HPDE6-E6E7 (cell line): ENCODE results near the gene CMSS1.
"Not testable (repeated sequence)": the region's sequence is repeated elsewhere in the genome, so short reads cannot be mapped to it uniquely, and the experiment has no call there.

Experiments
- DNase-seq: peaks from one replicate; pipeline ENCODE4 v3.0.0; 2011; ENCODE audit warnings: missing footprints; ENCODE audit errors: extremely low spot score

Gene CMSS1

GRCh38 chr3:100023595-100023994 is 205.9 kb downstream of the CMSS1 start:
- no peak for DNase-seq

DNA sequence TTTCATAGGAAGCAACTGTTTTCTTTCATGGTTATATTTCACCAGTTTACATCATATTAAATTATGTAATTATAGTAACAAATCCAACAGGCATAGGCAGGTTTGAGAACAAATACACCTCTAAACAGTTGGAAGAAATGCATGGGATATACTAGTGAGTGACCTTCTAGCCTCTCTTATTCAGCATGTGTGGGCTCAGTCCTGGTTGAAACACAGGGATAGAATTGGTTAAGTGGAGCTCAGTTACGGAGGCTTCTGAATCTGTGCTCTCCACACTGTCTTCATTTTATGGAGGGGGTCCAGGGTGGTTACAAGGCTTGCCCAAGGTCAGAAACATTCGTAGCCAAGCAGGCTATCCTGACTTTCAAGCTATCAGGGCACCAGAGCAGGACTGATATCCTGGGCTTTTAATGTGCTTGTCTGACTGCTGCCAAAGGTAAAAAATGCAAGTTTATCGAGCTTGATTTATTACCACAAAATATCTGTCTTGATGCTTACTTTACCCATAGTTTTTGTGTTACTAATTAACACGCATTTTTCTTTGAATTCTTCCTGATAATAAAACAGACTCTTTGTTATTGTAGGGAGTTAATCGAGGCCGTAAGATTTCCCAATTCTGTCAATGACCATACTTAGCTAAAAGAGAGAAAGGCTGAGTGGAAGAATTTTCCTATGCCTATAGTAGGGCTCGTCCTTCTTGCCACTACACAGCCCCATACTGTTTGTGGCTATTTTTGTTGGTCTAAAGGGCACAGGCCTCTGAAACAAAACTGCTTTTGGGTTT is 207.1 kb downstream of the CMSS1 start:
- no peak for DNase-seq

GRCh38 chr3:100027321-100027720 is 209.7 kb downstream of the CMSS1 start:
- no peak for DNase-seq

DNA sequence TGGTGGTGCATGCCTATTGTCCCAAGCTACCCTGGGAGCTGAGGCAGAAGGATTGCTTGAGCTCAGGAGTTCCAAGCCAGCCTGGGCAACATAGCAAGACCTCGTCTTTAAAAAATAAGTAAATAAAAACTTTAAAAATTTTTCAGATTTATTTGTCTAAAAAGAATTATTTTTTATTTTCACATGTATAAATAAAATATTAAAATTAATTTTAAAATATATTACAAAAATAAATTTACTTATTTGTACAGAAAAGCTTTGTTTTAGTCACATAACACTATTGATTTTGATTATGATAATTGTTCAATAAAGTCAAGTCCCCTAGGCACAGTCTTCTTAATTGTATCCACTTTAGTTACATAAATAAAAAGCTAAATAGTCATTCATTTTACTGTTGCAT is 211.4 kb downstream of the CMSS1 start:
- DNase-seq, result no peak

GRCh38 chr3:100029689-100030088 is 212.0 kb downstream of the CMSS1 start:
- no peak for DNase-seq

DNA sequence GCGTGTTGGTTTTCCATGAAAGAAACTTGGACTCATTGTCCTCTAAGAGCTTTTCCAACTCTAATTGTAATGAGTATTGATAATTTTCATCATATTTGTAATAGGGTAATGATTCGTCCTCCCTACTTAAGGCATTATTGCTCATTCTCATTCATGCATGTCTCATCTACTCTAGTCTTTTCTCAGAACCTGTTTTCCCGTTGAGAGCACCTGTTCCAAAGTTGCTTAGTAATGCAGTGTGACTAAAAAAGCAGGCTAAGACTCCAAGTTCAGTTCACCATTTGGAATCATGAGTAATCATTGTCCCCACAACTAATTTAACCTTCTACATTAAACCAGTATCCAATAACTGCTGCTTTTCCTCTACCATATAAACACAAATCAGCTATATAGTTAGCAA is 212.7 kb downstream of the CMSS1 start:
- no peak for DNase-seq

DNA sequence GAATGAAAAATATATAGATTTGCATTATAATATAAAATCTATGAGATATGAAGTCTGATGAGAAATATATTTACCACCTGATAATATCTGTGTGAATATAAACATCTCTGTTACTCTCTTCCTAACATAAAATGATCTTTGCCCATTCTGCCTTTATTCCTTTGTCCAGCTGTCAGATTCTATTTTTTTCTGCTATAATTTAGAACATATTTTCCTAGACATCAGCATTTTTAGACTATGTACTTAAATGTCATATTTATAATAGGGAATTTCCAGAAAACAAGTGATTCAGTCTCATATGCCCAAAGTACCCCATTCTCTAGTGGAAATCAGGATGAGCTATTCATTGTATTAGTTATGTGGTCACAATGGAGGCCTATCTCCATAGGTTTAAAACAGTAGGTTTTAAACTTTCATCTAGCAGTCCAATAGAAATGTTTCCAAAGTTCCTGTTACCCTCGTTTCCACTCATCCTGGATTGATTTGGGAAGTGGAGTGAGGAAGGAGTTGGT is 213.3 kb downstream of the CMSS1 start:
- DNase-seq, result no peak

- DNase-seq, result peak; percentile 21
Measured at GRCh38 chr3:100032243-100032642, 214.6 kb downstream of the CMSS1 start.

GRCh38 chr3:100033184-100033583 is 215.5 kb downstream of the CMSS1 start:
- DNase-seq, result peak; percentile 17

- no peak for DNase-seq
Measured at GRCh38 chr3:100033903-100034471, 216.3 kb downstream of the CMSS1 start.

GRCh38 chr3:100039075-100039474 is 221.4 kb downstream of the CMSS1 start:
- DNase-seq, result no peak

GRCh38 chr3:100040451-100041225 is 223.0 kb downstream of the CMSS1 start:
- no peak for DNase-seq

DNA sequence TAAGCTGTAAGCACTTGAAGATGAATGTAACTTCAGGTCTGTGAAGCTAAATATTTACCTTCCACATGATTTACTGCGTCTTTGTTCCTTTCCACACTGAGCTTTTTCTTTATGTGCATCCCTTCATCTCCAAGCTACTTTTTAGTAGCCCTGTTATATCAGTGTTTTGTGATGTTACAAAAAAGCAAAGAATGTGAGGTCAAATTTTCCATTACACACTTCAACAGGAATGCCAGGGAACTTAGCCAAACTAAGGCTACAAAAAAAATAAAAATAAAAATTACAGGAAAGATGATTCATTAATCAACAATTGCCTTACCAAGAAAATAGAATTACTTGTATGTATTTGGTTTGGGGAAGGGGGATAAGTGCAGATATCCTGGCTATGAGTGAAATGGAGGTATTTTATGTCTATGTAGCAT is 223.7 kb downstream of the CMSS1 start:
- no peak for DNase-seq

- peak; percentile 37 for DNase-seq
Measured at GRCh38 chr3:100042166-100042981, 224.7 kb downstream of the CMSS1 start.

GRCh38 chr3:100043271-100043670 is 225.6 kb downstream of the CMSS1 start:
- no peak for DNase-seq

GRCh38 chr3:100044369-100044768 is 226.7 kb downstream of the CMSS1 start:
- no peak for DNase-seq

DNA sequence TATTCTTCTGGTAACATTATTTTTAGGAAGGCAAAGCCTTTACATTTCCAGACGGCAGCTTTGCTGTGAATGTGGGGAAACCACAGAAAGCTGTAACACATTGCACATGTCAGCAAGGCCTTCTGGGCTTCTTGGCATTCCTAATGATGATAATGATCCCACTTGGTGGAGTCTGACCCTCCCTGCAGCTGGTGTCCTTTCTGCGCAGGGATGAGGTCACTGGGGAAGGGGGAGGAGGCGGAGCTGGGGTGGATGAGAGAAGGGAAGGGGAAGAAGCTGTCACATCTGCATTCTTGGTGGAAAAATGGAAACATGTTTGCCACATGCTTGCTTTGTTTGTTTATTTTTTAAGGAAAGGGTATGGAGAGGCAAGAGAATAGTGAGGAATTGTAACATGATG is 228.0 kb downstream of the CMSS1 start:
- DNase-seq, result no peak

DNA sequence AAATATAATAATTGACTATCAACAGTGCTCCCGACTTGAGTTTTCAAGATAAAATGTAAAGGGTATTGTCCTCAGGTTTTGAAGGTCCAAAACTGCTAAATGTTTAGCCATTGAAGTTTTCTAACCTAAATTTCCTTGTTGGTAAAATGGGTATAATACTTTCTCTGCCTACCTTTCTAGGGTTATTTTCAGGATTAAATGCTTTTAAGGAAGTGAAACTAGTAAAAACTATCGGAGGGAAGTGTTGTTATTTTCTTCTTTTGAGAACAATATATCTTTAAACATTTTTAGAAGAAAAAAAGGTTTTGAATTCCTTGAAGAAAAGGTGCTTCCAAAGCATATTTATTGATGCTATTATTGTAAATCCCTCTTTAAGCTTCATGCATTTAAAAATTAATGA is 229.3 kb downstream of the CMSS1 start:
- no peak for DNase-seq

- DNase-seq, result peak; percentile 52
Measured at GRCh38 chr3:100047455-100048141, 229.9 kb downstream of the CMSS1 start.

DNA sequence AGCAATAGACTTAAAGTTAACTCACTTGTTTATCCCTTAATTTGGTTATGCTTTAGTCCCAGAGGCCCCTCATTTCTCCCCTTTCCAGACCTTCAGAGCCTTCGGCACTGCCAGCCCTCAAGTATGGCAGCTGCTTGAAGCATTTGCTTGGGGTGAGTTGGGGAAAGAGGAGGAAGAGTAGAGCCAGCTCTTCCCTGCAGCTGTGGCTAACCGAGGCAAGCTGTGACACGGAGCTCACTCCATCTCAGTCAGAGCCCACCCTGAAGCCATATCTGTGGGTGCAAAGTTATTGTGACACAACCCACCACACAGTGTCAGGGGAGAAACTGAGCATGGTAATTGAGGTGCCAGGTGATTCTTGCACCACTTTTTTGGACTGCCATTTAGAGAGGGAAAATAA is 230.6 kb downstream of the CMSS1 start:
- no peak for DNase-seq

DNA sequence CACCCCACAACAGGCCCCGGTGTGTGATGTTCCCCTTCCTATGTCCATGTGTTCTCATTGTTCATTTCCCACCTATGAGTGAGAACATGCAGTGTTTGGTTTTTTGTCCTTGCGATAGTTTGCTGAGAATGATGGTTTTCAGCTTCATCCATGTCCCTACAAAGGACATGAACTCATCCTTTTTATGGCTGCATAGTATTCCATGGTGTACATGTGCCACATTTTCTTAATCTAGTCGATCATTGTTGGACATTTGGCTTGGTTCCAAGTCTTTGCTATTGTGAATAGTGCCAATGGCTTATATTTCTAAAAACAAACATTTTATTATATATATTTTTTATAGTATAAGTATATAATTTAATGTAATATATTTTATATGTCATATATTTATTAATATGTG is 233.9 kb downstream of the CMSS1 start:
- DNase-seq, result not testable (repeated sequence)
